Small intestine (tissue), 7 donors: ENCODE results near the gene DNAH10. TPM values are rescaled to one million over a fixed set of nuclear protein-coding genes. Genes with fewer than 3 reads are reported as not detected.

Source experiments
- DNase-seq, 2 donors: peaks; one replicate each; pipeline versions ENCODE4 v3.0.0 to v3.0.0-alpha.2; 2013
- FAIRE-seq: peaks from 2 replicates; lab custom pipeline; 2012; peaks lifted over from hg19 to GRCh38; lab: Jason Lieb, UNC
- H3K27ac ChIP-seq, 3 donors: one replicate each; pipeline ENCODE4 v1.5.1; 2013; ENCODE audit warnings: low read length in 2 of 3, mild to moderate bottlenecking in 2 of 3, control low read depth in 1 of 3, inconsistent platforms in 1 of 3, low read depth in 1 of 3, moderate library complexity in 1 of 3
- H3K27me3 ChIP-seq, 3 donors: one replicate each; pipeline ENCODE4 v1.6.1; 2013; ENCODE audit warnings: low read length in 3 of 3, inconsistent platforms in 1 of 3; ENCODE audit not compliant: control insufficient read depth in 3 of 3, insufficient read depth in 3 of 3
- H3K36me3 ChIP-seq, 3 donors: one replicate each; pipeline ENCODE4 v1.6.1; 2013; ENCODE audit warnings: low read length in 3 of 3, inconsistent platforms in 1 of 3, low read depth in 1 of 3, mild to moderate bottlenecking in 1 of 3, moderate library complexity in 1 of 3; ENCODE audit not compliant: control insufficient read depth in 3 of 3, insufficient read depth in 2 of 3
- H3K4me1 ChIP-seq, 3 donors: one replicate each; pipeline ENCODE4 v1.6.1; 2013; ENCODE audit warnings: low read length in 2 of 3, inconsistent platforms in 1 of 3, low read depth in 1 of 3, mild to moderate bottlenecking in 1 of 3, moderate library complexity in 1 of 3; ENCODE audit not compliant: control insufficient read depth in 3 of 3, insufficient read depth in 2 of 3
- H3K4me3 ChIP-seq, 3 donors: one replicate each; pipeline ENCODE4 v1.5.1; 2013; ENCODE audit warnings: low read length in 3 of 3, control low read depth in 1 of 3, inconsistent platforms in 1 of 3, low read depth in 1 of 3, mild to moderate bottlenecking in 1 of 3, moderate library complexity in 1 of 3
- H3K9me3 ChIP-seq, 2 donors: one replicate each; pipeline ENCODE4 v1.6.1; 2013; ENCODE audit warnings: low read depth in 1 of 2, low read length in 1 of 2; ENCODE audit not compliant: control insufficient read depth in 2 of 2, insufficient read depth in 1 of 2
- WGBS, 3 donors: extraction: QIAGEN DNeasy Blood & Tissue Kit; methylation state at CpG; one replicate each; pipeline ENCODE4 v1.1.7; 2013; 5-methylcytosine and 5-hydroxymethylcytosine counted together
- polyA plus RNA-seq, 4 donors: library from polyadenylated mRNA; stranded (reverse) in 3 of 4; unstranded in 1 of 4; fragments of 200-250 nt in 3 of 4; fragments of 120-200 nt in 1 of 4; gene quantifications; one replicate each; pipeline versions ENCODE4 v1.2.1 to v1.2.3, GENCODE V29; 2013
- donor health status: healthy with polysubstance abuse.
- donor health status: control.
- donor health status: control.
- donor health status: Bipolar disorder and iron deficiency.
- donor health status: healthy.

The DNAH10 gene
- polyA plus RNA-seq, 4 donors = 0.22 to 0.50 (median 0.45) TPM; not detected in 1

DNA sequence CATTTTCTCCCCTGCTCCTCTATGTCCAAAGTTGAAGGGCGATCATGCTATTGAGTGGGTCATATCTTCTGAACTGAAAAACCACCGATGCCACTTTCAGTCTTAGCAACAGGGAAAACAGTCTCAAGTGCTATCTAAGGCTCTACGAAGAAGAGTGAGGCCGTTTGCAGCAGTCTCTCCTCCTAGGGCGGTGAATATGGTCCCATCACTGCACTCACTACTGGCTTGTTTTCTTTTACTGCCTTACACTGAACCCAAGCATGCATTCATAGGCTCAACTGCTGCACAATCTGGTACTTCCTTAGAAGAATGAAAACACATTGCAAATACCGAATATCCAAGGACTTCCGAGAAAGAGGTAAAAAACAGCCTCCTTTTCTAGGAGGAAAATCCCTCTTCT, 92.1 kb downstream of the DNAH10 start:
- WGBS, 3 donors = 64 to 72% (median 69%) methylated on average over 7 of the region's 7 CpGs
- no peak for FAIRE-seq
- DNase-seq = peak in 1 of 2 donors; percentile 7

DNA sequence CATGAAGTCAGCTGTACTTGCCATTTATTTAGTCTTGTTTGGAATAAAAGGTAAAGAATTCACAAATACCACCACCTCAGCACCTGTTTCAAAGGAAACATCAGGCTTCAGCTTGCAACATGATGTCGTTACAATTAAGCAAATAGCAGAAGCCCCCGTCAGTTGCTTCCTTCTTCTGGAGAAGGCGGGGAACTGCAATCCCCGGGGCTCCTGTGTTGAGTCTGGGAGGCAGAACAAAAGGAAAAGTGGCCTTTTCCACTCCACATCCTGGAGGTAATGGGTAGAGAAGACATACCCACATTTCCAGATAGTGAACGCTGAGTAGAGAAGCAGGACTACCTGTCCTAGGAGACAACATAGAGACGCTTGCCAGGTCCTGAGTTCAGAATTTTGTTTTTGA, 92.8 kb downstream of the DNAH10 start:
- DNase-seq (no peak), FAIRE-seq (no peak)
- Histone ChIP-seq H3K36me3 (no peaks in the 10 kb centered on the region), H3K27me3 (no peaks in the 10 kb centered on the region), H3K27ac (no peak overlapping the region), H3K4me1 (peaks cover 0 to 4% (median 0%) of the 10 kb centered on the region in 3 donors), H3K4me3 (no peak overlapping the region), H3K9me3 (no peaks in the 10 kb centered on the region)
- WGBS, 3 donors = 58 to 65% (median 59%) methylated on average over 6 of the region's 6 CpGs

More for the DNA sequence above, 92.1 kb downstream of the DNAH10 start:
- no peak overlapping the region for H3K4me3 ChIP-seq
- no peaks in the 10 kb centered on the region for H3K27me3 ChIP-seq
- H3K4me1 ChIP-seq = peaks cover 0 to 4% (median 0%) of the 10 kb centered on the region in 3 donors
- no peaks in the 10 kb centered on the region for H3K36me3 ChIP-seq
- no peak overlapping the region for H3K27ac ChIP-seq
- H3K9me3 ChIP-seq = no peaks in the 10 kb centered on the region

DNA sequence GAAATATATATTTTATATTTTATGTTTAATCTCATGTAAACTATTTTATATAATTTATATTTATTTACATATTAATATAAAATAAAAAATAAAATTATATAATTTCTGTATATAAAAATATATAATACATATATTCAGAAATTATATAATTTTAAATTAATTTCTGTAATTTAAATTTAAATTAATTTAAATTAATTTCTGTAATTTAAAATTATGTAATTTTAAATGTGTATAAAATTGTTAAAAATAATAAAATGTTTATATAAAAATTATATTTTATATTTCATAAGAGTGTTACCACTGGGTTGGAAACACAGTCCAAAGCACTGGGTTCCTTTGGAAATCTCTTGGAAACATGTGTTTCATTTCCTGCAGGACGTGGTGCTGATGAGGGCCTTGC, 94.6 kb downstream of the DNAH10 start:
- Histone ChIP-seq H3K4me1 (peaks cover 0 to 4% (median 0%) of the 10 kb centered on the region in 3 donors), H3K27me3 (no peaks in the 10 kb centered on the region), H3K36me3 (no peaks in the 10 kb centered on the region), H3K9me3 (no peaks in the 10 kb centered on the region), H3K4me3 (no peak overlapping the region), H3K27ac (no peak overlapping the region)
- peak; percentile 99 for FAIRE-seq
- DNase-seq = no peak
- 68 to 80% (median 77%) methylated on average over 1 of the region's 1 CpG for WGBS, 3 donors

DNA sequence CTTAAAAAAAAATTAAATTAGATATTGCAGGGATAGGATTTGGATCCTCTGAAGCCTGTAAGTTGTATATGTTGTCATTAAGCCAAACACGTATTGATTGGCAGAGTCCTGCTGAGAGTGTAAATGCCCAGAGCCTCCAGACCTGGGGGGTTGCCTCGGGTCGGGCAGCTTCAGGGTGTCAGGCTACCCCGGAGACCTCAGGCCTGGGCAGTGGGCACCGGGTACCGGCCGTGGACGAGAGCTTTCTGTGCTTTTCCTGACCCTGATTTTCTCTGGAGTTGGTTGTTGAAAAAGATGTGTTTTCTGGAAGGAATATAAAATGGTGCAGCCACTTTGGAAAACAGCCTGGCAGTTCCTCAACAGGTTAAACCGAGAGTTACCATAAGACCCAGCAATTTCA, 96.1 kb downstream of the DNAH10 start:
- Histone ChIP-seq H3K27me3 (no peaks in the 10 kb centered on the region), H3K4me1 (peaks cover 0 to 2% (median 0%) of the 10 kb centered on the region in 3 donors), H3K27ac (no peak overlapping the region), H3K36me3 (no peaks in the 10 kb centered on the region), H3K9me3 (no peaks in the 10 kb centered on the region), H3K4me3 (no peak overlapping the region)
- FAIRE-seq (no peak), DNase-seq (no peak)
- WGBS, 3 donors = 78 to 86% (median 86%) methylated on average over 9 of the region's 9 CpGs

DNA sequence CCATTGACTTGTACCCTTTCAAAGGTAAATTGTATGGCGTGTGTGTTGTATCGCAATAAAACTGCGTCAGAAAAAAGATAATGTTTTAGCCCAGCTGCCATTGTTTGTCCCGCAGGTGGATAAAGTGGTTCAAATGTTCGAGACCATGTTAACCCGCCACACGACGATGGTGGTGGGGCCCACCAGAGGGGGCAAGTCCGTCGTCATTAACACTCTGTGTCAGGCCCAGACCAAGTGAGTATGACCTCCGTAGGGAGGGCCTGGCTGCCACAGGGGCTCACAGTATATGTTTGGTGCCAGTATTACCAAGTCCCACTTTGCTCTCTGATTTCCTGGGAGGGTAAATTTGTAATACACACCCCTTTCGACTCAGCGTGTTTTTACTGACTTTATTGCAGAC, 96.9 kb downstream of the DNAH10 start:
- FAIRE-seq (no peak), DNase-seq (no peak)
- Histone ChIP-seq H3K9me3 (no peaks in the 10 kb centered on the region), H3K4me1 (no peaks in the 10 kb centered on the region), H3K27ac (no peak overlapping the region), H3K36me3 (no peaks in the 10 kb centered on the region), H3K27me3 (no peaks in the 10 kb centered on the region), H3K4me3 (no peak overlapping the region)
- WGBS, 3 donors = 79 to 88% (median 85%) methylated on average over 13 of the region's 13 CpGs

DNA sequence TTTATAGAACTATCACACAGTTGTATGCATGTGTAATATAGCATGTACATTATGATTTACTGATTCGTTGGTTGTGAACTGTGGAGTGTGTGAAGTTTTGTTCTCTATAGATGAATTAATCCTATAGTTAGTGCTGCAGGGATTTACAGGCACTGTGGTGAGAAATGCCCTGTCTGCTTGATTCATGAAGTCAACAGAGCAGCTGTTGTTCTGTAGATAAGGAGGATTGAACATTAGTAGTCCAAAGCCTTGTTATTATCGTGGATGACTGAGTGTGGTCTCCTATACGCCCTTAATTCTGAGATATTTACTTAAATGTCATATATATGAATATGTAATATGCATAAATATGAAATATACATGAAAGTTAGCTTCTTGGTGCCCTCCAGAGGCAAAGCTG, 98.3 kb downstream of the DNAH10 start:
- no peaks in the 10 kb centered on the region for H3K4me1 ChIP-seq
- H3K36me3 ChIP-seq = no peaks in the 10 kb centered on the region
- 25 to 38% (median 28%) methylated on average over 3 of the region's 3 CpGs for WGBS, 3 donors
- no peak for FAIRE-seq
- H3K27ac ChIP-seq = no peak overlapping the region
- H3K9me3 ChIP-seq = no peaks in the 10 kb centered on the region
- no peak for DNase-seq
- no peak overlapping the region for H3K4me3 ChIP-seq
- H3K27me3 ChIP-seq = no peaks in the 10 kb centered on the region

DNA sequence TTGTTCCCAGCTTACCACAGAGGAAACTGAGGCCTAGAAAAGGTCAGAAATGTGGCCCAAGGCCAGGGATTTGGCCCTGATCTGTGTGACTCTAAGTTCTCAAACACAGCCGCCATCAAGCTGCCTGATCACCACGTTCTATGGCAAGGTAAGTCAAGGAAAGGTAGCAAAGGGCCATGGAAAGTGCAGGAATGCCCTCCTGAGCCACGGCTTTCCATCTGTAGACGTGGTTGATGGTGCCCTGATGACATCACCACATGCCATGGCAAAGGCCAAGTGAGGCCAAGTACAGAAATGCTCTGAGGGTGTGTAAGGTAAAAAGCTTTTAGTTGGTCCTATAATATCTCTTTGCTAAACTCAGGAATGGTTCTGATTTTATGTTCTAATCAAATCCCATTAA, 99.3 kb downstream of the DNAH10 start:
- Histone ChIP-seq H3K9me3 (no peaks in the 10 kb centered on the region), H3K4me1 (no peaks in the 10 kb centered on the region), H3K4me3 (no peak overlapping the region), H3K27ac (no peak overlapping the region), H3K36me3 (no peaks in the 10 kb centered on the region), H3K27me3 (no peaks in the 10 kb centered on the region)
- DNase-seq = no peak
- 70 to 80% (median 79%) methylated on average over 4 of the region's 4 CpGs for WGBS, 3 donors
- FAIRE-seq = no peak

DNA sequence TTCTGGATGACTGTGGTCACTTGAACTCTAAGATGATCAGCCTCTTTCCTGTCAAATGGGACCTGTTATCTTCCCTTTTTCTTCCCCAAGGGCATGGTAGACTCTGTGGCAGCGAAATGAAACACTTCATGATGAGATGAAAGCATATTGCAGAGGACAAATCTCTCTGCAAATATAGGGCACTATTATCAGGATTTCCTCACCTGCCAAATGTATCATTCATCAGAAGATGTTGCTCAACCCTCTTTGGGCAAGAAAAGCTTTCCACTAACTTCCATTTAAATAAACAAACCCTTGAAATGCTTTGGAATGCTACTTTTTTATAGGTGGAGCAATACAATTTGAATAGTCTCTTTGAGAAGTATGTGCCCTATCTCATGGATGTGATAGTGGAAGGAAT, 105.0 kb downstream of the DNAH10 start:
- FAIRE-seq = no peak
- Histone ChIP-seq H3K36me3 (no peaks in the 10 kb centered on the region), H3K27ac (no peak overlapping the region), H3K27me3 (no peaks in the 10 kb centered on the region), H3K4me1 (no peaks in the 10 kb centered on the region), H3K9me3 (no peaks in the 10 kb centered on the region), H3K4me3 (no peak overlapping the region)
- 43 to 50% (median 47%) methylated on average over 1 of the region's 1 CpG for WGBS, 3 donors
- no peak for DNase-seq

DNA sequence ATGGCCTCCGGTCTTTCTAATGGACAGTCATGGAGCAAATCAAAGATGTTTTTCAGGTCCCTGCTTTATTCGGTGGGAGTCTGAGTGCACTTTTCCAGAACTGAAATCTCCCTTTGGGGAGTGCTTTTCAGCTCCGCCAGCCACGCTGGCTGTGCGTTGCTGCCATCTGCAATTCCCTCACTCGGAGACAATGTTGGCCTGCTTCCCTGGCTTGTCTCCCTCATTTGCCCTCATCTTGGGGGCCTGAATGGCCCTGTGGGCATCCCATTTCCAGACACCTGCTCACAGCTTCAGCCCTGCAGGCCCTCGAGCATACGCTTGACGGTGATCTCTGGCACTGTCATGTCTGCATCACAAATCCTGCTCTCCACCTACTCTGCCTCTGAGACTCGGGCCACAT, 106.7 kb downstream of the DNAH10 start:
- H3K27ac ChIP-seq = no peak overlapping the region
- DNase-seq (no peak), FAIRE-seq (no peak)
- H3K27me3 ChIP-seq = no peaks in the 10 kb centered on the region
- no peak overlapping the region for H3K4me3 ChIP-seq
- no peaks in the 10 kb centered on the region for H3K36me3 ChIP-seq
- no peaks in the 10 kb centered on the region for H3K9me3 ChIP-seq
- WGBS, 3 donors = 90 to 97% (median 93%) methylated on average over 10 of the region's 10 CpGs
- H3K4me1 ChIP-seq = no peaks in the 10 kb centered on the region
